HEK293 (cell line): ENCODE data around the gene PDE4D.

Source experiments
- CTCF ChIA-PET: fragments of 350-600 bp; formaldehyde crosslinking; extraction: SDS; loops from one replicate; lab custom pipeline; 2021; ENCODE audit warnings: antibody characterized with exemption; lab: Yijun Ruan, JAX
- POLR2A ChIA-PET: fragments of 300-600 bp; formaldehyde crosslinking; extraction: SDS; loops from one replicate; lab custom pipeline; 2020; ENCODE audit warnings: antibody characterized with exemption, inconsistent platforms; lab: Yijun Ruan, JAX
- H3K27ac ChIP-seq: fragments of 200-500 bp; sonication (Bioruptor generic); 2 replicates; pipeline ENCODE4 v1.5.1; 2014; ENCODE audit warnings: low read depth, low read length, control low read depth, inconsistent platforms; ENCODE audit errors: extremely low read depth
- H3K36me3 ChIP-seq, 2 experiments: fragments of 200-500 bp in 1 of 2; sonication (Bioruptor generic) in 1 of 2; 1 replicate in 1 of 2; 2 replicates in 1 of 2; pipeline ENCODE4 v1.5.1; 2014 to 2017; ENCODE audit warnings: inconsistent platforms in 2 of 2, low read length in 2 of 2; ENCODE audit not compliant: control insufficient read depth in 2 of 2, insufficient read depth in 1 of 2
- H3K4me1 ChIP-seq: fragments of 200-500 bp; sonication (Bioruptor generic); 2 replicates; pipeline ENCODE4 v1.5.1; 2014; ENCODE audit warnings: mild to moderate bottlenecking, low read length, inconsistent platforms; ENCODE audit not compliant: control insufficient read depth, insufficient read depth
- H3K4me3 ChIP-seq: 2 replicates; pipeline ENCODE4 v1.5.1; 2011; ENCODE audit warnings: low read depth, mild to moderate bottlenecking, control low read depth, low read length, moderate library complexity
- H3K9me3 ChIP-seq: fragments of 200-500 bp; sonication (Bioruptor generic); 2 replicates; pipeline ENCODE4 v1.5.1; 2014; ENCODE audit warnings: low read depth, low read length, inconsistent platforms; ENCODE audit not compliant: control insufficient read depth, insufficient read depth
- BCL6B ChIP-seq: fragments of 450-650 bp; formaldehyde crosslinking; IDR thresholded peaks from 2 replicates; pipeline ENCODE4 v1.5.1; 2017; ENCODE audit warnings: missing biosample characterization, missing genetic modification characterization
- GLIS2 ChIP-seq: fragments of 450-650 bp; formaldehyde crosslinking; IDR thresholded peaks from 2 replicates; pipeline ENCODE4 v1.5.1; 2016; ENCODE audit warnings: missing biosample characterization, missing genetic modification characterization
- HOXD13 ChIP-seq: sonication (generic); formaldehyde crosslinking; IDR thresholded peaks from 2 replicates; pipeline ENCODE4 v1.8.0; 2022; ENCODE audit warnings: missing genetic modification reagents, borderline replicate concordance
- INSM2 ChIP-seq: fragments of 450-650 bp; formaldehyde crosslinking; IDR thresholded peaks from 2 replicates; pipeline ENCODE4 v1.5.1; 2016; ENCODE audit warnings: missing biosample characterization, missing genetic modification characterization
- KLF7 ChIP-seq: fragments of 450-650 bp; formaldehyde crosslinking; IDR thresholded peaks from 2 replicates; pipeline ENCODE4 v1.5.1; 2016; ENCODE audit warnings: missing biosample characterization, missing genetic modification characterization, borderline replicate concordance
- TCF7L2 ChIP-seq: IDR thresholded peaks from 2 replicates; pipeline ENCODE4 v1.6.1; 2011; ENCODE audit warnings: low read depth, mild to moderate bottlenecking, inconsistent platforms, low read length, moderate library complexity, borderline replicate concordance
- ZBTB1 ChIP-seq: fragments of 450-650 bp; formaldehyde crosslinking; IDR thresholded peaks from 2 replicates; pipeline ENCODE4 v1.5.1; 2016; ENCODE audit warnings: missing biosample characterization, missing genetic modification characterization
- ZNF140 ChIP-seq: fragments of 450-650 bp; formaldehyde crosslinking; IDR thresholded peaks from 2 replicates; pipeline ENCODE4 v1.5.1; 2016; ENCODE audit warnings: missing biosample characterization, missing genetic modification characterization
- ZNF202 ChIP-seq: fragments of 450-650 bp; formaldehyde crosslinking; IDR thresholded peaks from 2 replicates; pipeline ENCODE4 v1.5.1; 2016; ENCODE audit warnings: missing biosample characterization, missing genetic modification characterization, borderline replicate concordance
- ZNF211 ChIP-seq: fragments of 450-650 bp; formaldehyde crosslinking; IDR thresholded peaks from 2 replicates; pipeline ENCODE4 v1.5.1; 2016; ENCODE audit warnings: low read depth, missing biosample characterization, missing genetic modification characterization
- ZNF239 ChIP-seq: fragments of 450-650 bp; formaldehyde crosslinking; IDR thresholded peaks from 2 replicates; pipeline ENCODE4 v1.5.1; 2016; ENCODE audit warnings: missing biosample characterization, missing genetic modification characterization
- ZNF280D ChIP-seq: fragments of 450-650 bp; formaldehyde crosslinking; IDR thresholded peaks from 2 replicates; pipeline ENCODE4 v1.5.1; 2016; ENCODE audit warnings: missing biosample characterization, missing genetic modification characterization
- ZNF335 ChIP-seq: fragments of 450-650 bp; formaldehyde crosslinking; conservative IDR thresholded peaks from 2 replicates; pipeline ENCODE4 v1.5.1; 2016; ENCODE audit warnings: missing biosample characterization, missing genetic modification characterization
- ZNF391 ChIP-seq: fragments of 450-650 bp; formaldehyde crosslinking; IDR thresholded peaks from 2 replicates; pipeline ENCODE4 v1.5.1; 2016; ENCODE audit warnings: low read depth, missing biosample characterization, missing genetic modification characterization, borderline replicate concordance
- ZNF629 ChIP-seq: fragments of 450-650 bp; formaldehyde crosslinking; IDR thresholded peaks from 2 replicates; pipeline ENCODE4 v1.5.1; 2017; ENCODE audit warnings: missing biosample characterization, missing genetic modification characterization
- ZNF645 ChIP-seq: fragments of 450-650 bp; formaldehyde crosslinking; IDR thresholded peaks from 2 replicates; pipeline ENCODE4; 2016; ENCODE audit warnings: missing biosample characterization, missing genetic modification characterization
- ZNF707 ChIP-seq: fragments of 450-650 bp; formaldehyde crosslinking; IDR thresholded peaks from 2 replicates; pipeline ENCODE4 v1.5.1; 2016; ENCODE audit warnings: missing biosample characterization, missing genetic modification characterization
- ZNF76 ChIP-seq: fragments of 450-650 bp; formaldehyde crosslinking; IDR thresholded peaks from 2 replicates; pipeline ENCODE4; 2016; ENCODE audit warnings: low read depth, missing biosample characterization, missing genetic modification characterization, borderline replicate concordance
- ZNF792 ChIP-seq: fragments of 450-650 bp; formaldehyde crosslinking; IDR thresholded peaks from 2 replicates; pipeline ENCODE4 v1.5.1; 2016; ENCODE audit warnings: missing biosample characterization, missing genetic modification characterization
- ZNF843 ChIP-seq: fragments of 450-650 bp; formaldehyde crosslinking; IDR thresholded peaks from 2 replicates; pipeline ENCODE4 v1.5.1; 2016; ENCODE audit warnings: missing biosample characterization, missing genetic modification characterization
- ZSCAN5A ChIP-seq: fragments of 450-650 bp; formaldehyde crosslinking; IDR thresholded peaks from 2 replicates; pipeline ENCODE4 v1.5.1; 2016; ENCODE audit warnings: missing biosample characterization, missing genetic modification characterization

The PDE4D gene

GRCh38 chr5:59609501-59610265 lies 283.8 kb downstream of the PDE4D start (continued):
- TF ChIP-seq ZNF202 (tag by site-specific recombination): no peak

- no peak for TF ChIP-seq TCF7L2
- no peak for TF ChIP-seq ZSCAN5A
- no peak for TF ChIP-seq KLF7 (tag by site-specific recombination)
- no peak for TF ChIP-seq ZNF202 (tag by site-specific recombination)
- no peak for TF ChIP-seq HOXD13 (CRISPR knock-in tag)
- no peak for TF ChIP-seq ZNF645 (tag by site-specific recombination)
- no peak for TF ChIP-seq BCL6B
- no peak for TF ChIP-seq ZBTB1
- Histone ChIP-seq H3K4me3 (no peak overlapping the region), H3K27ac (no peak overlapping the region), H3K9me3 (no peaks in the 10 kb centered on the region), H3K4me1 (peaks cover 23% of the 10 kb centered on the region), H3K36me3 (no peaks in the 10 kb centered on the region)
- ChIA-PET CTCF (interaction anchor here (1.9 kb wide), 1 partner anchor 102 kb away, joined by 4 read pairs; no protein-coding TSS in a partner anchor), POLR2A (no interaction called here)
Observed at GRCh38 chr5:59608745-59609144, 284.8 kb downstream of the PDE4D start.

GRCh38 chr5:59607138-59607765 lies 286.3 kb downstream of the PDE4D start:
- H3K4me3 ChIP-seq: no peak overlapping the region
- no peaks in the 10 kb centered on the region for H3K36me3 ChIP-seq
- H3K9me3 ChIP-seq: no peaks in the 10 kb centered on the region
- POLR2A ChIA-PET: interaction anchor here (0.6 kb wide), 1 partner anchor 14 kb away, joined by 4 read pairs; no protein-coding TSS in a partner anchor
- CTCF ChIA-PET: interaction anchor here (1.9 kb wide), 1 partner anchor 101 kb away, joined by 4 read pairs; no protein-coding TSS in a partner anchor
- H3K4me1 ChIP-seq: peaks cover 23% of the 10 kb centered on the region
- no peak overlapping the region for H3K27ac ChIP-seq
- TF ChIP-seq INSM2 (tag by site-specific recombination) (0 out of 2 replicates have a peak, but pooled peaks have one; percentile 16), ZNF140 (tag by site-specific recombination) (no peak), ZNF239 (tag by site-specific recombination) (no peak), GLIS2 (tag by site-specific recombination) (no peak), ZNF280D (tag by site-specific recombination) (no peak), ZNF843 (tag by site-specific recombination) (peak; percentile 42; the same call in 1 of the 2 replicates), ZNF792 (no peak), ZNF76 (tag by site-specific recombination) (no peak), ZNF211 (tag by site-specific recombination) (no peak), ZNF707 (tag by site-specific recombination) (no peak), ZNF335 (tag by site-specific recombination) (0 out of 2 replicates have a peak, but pooled peaks have one; percentile 15), ZNF629 (tag by site-specific recombination) (peak; percentile 21; the same call in 1 of the 2 replicates), ZNF391 (tag by site-specific recombination) (no peak)
